Panc1 (cell line): ENCODE data around the gene CHRND.

ENCODE experiments used
- POLR2AphosphoS5 ChIP-seq: IDR thresholded peaks from 2 replicates; pipeline ENCODE4 v1.6.1; 2012; ENCODE audit warnings: mild to moderate bottlenecking, low read depth, low read length, moderate library complexity
- TCF7L2 ChIP-seq: IDR thresholded peaks from 2 replicates; pipeline ENCODE4 v1.6.1; 2011; ENCODE audit warnings: mild to moderate bottlenecking, low read depth, low read length, inconsistent platforms

DNA sequence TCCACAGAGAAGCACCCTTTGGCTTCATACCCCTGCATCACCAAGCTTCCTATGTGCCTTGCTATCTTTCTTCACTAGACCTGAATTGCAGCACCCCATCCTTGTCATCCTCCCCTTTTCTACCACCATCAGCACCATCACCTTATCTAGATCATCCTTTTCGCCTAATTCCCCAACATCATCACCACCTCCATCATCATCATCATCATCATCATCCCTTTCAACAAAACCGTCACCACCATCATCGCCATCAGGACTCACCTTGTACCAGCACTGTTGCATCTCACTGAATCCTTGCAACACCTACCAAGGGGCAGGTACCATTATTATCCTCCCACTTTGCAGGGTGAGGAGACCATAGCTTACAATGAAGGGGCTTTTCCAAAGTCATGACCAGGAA, 27.5 kb upstream of the CHRND start:
- no peak for TF ChIP-seq POLR2AphosphoS5
- TF ChIP-seq TCF7L2, result no peak
